HCT116 (cell line): ENCODE data around the gene PRDM1.

Source experiments
- ATF3 ChIP-seq: IDR thresholded peaks from 2 replicates; pipeline ENCODE4 v1.6.1; 2012
- EGR1 ChIP-seq: IDR thresholded peaks from 2 replicates; pipeline ENCODE4 v1.6.1; 2012; ENCODE audit warnings: low read depth
- POLR2A ChIP-seq: IDR thresholded peaks from 2 replicates; pipeline ENCODE4 v1.7.0; 2011; ENCODE audit warnings: borderline replicate concordance; ENCODE audit not compliant: insufficient read depth, insufficient read length; ENCODE audit errors: extremely low read depth
- TF ChIP-seq, protein P1 (sequence below), 3 experiments: fragments of 200-600 bp in 1 of 3; sonication (generic) in 1 of 3; IDR thresholded peaks in 2 of 3; conservative IDR thresholded peaks in 1 of 3; 2 replicates each; pipeline ENCODE4 v1.5.1; 2012 to 2017; ENCODE audit warnings: low read depth in 2 of 3, low read length in 2 of 3, antibody characterized with exemption in 1 of 3, borderline replicate concordance in 1 of 3, control low read depth in 1 of 3, mild to moderate bottlenecking in 1 of 3, mixed read lengths in 1 of 3, mixed run types in 1 of 3, moderate library complexity in 1 of 3; ENCODE audit not compliant: insufficient read depth in 1 of 3

GRCh38 chr6:106056060-106056745, 29.9 kb upstream of the PRDM1 start:
- TF ChIP-seq ATF3, result no peak
- TF ChIP-seq, protein P1, sequence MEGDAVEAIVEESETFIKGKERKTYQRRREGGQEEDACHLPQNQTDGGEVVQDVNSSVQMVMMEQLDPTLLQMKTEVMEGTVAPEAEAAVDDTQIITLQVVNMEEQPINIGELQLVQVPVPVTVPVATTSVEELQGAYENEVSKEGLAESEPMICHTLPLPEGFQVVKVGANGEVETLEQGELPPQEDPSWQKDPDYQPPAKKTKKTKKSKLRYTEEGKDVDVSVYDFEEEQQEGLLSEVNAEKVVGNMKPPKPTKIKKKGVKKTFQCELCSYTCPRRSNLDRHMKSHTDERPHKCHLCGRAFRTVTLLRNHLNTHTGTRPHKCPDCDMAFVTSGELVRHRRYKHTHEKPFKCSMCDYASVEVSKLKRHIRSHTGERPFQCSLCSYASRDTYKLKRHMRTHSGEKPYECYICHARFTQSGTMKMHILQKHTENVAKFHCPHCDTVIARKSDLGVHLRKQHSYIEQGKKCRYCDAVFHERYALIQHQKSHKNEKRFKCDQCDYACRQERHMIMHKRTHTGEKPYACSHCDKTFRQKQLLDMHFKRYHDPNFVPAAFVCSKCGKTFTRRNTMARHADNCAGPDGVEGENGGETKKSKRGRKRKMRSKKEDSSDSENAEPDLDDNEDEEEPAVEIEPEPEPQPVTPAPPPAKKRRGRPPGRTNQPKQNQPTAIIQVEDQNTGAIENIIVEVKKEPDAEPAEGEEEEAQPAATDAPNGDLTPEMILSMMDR (IDR thresholded peaks at IDR 0.05 in 2 of 3, conservative IDR thresholded peaks at IDR 0.05 in 1 of 3; ENCODE audit: borderline replicate concordance in 1 of 3, insufficient read depth in 1 of 3, low read depth in 2 of 3, low read length in 2 of 3), result no peak
- TF ChIP-seq POLR2A, result no peak
- no peak for TF ChIP-seq EGR1
